T-helper 17 cell (primary cell): Measurements from ENCODE around the gene CHCHD6. TPM values are rescaled to one million over a fixed set of nuclear protein-coding genes. Genes with fewer than 3 reads are reported as not detected.

ENCODE experiments used
- ATAC-seq: fragments of 150-1000 bp; cut with Tn5 transposase; 2 replicates; pipeline ENCODE4 v1.10.0; 2021; ENCODE audit warnings: mild to moderate bottlenecking, moderate library complexity
- DNase-seq, 3 donors: peaks; one replicate each; pipeline versions ENCODE4 v3.0.0 to v3.0.0-alpha.2; 2020 to 2021
- H3K9me3 ChIP-seq: one replicate; pipeline ENCODE4 v1.7.0; 2013; ENCODE audit warnings: low read length, mild to moderate bottlenecking; ENCODE audit not compliant: control insufficient read depth, poor library complexity, severe bottlenecking
- H3K27ac Mint-ChIP-seq: one replicate; pipeline ENCODE4 v1.8.0; 2022; ENCODE audit warnings: mild to moderate bottlenecking, moderate library complexity, mixed read lengths
- H3K27me3 Mint-ChIP-seq: one replicate; pipeline ENCODE4 v1.8.0; 2022; ENCODE audit warnings: mixed read lengths
- H3K36me3 Mint-ChIP-seq: one replicate; pipeline ENCODE4 v1.8.0; 2022; ENCODE audit warnings: low read depth, mixed read lengths
- H3K4me1 Mint-ChIP-seq: one replicate; pipeline ENCODE4 v1.8.0; 2022; ENCODE audit warnings: mild to moderate bottlenecking, mixed read lengths
- H3K4me3 Mint-ChIP-seq: one replicate; pipeline ENCODE4 v1.8.0; 2022; ENCODE audit warnings: mild to moderate bottlenecking, moderate library complexity, mixed read lengths
- total RNA-seq, 4 donors: library from RNA in 2 of 4; stranded (reverse) in 2 of 4; gene quantifications; one replicate each; pipeline ENCODE4 v1.2.3 and lab custom pipeline; 2022 to 2026

CHCHD6 gene
- total RNA-seq, 2 donors from 2014 or later = 10.5 to 14.9 TPM

GRCh38 chr3:126679318-126679751 lies 24.7 kb upstream of the CHCHD6 start:
- ATAC-seq = peak; percentile 83
- H3K9me3 ChIP-seq = no peaks in the 10 kb centered on the region
- Mint-ChIP-seq H3K27ac (no peak overlapping the region), H3K4me1 (peaks cover 5% of the 10 kb centered on the region), H3K36me3 (no peaks in the 10 kb centered on the region), H3K27me3 (peaks cover 43% of the 10 kb centered on the region), H3K4me3 (peak overlapping the region; percentile 12)
- DNase-seq = peak; percentile 55 to 75 (median 59)

- H3K4me3 Mint-ChIP-seq = no peak overlapping the region
- no peak overlapping the region for H3K27ac Mint-ChIP-seq
- ATAC-seq (no peak), DNase-seq (no peak)
- no peaks in the 10 kb centered on the region for H3K9me3 ChIP-seq
- H3K36me3 Mint-ChIP-seq = no peaks in the 10 kb centered on the region
- H3K27me3 Mint-ChIP-seq = peaks cover 43% of the 10 kb centered on the region
- peaks cover 6% of the 10 kb centered on the region for H3K4me1 Mint-ChIP-seq
Measured at GRCh38 chr3:126679831-126680666, 24.0 kb upstream of the CHCHD6 start.

GRCh38 chr3:126680667-126681055 lies 23.4 kb upstream of the CHCHD6 start:
- H3K4me3 Mint-ChIP-seq = no peak overlapping the region
- H3K27ac Mint-ChIP-seq = no peak overlapping the region
- ATAC-seq (no peak), DNase-seq (no peak)
- peaks cover 6% of the 10 kb centered on the region for H3K4me1 Mint-ChIP-seq
- H3K27me3 Mint-ChIP-seq = peaks cover 40% of the 10 kb centered on the region
- no peaks in the 10 kb centered on the region for H3K36me3 Mint-ChIP-seq
- no peaks in the 10 kb centered on the region for H3K9me3 ChIP-seq

GRCh38 chr3:126682009-126682408 lies 22.0 kb upstream of the CHCHD6 start:
- no peak for ATAC-seq
- H3K4me1 Mint-ChIP-seq = peaks cover 6% of the 10 kb centered on the region
- H3K27me3 Mint-ChIP-seq = peaks cover 31% of the 10 kb centered on the region
- H3K36me3 Mint-ChIP-seq = no peaks in the 10 kb centered on the region
- H3K9me3 ChIP-seq = no peaks in the 10 kb centered on the region
- H3K27ac Mint-ChIP-seq = no peak overlapping the region
- DNase-seq = no peak
- no peak overlapping the region for H3K4me3 Mint-ChIP-seq

- no peaks in the 10 kb centered on the region for H3K9me3 ChIP-seq
- Mint-ChIP-seq H3K4me3 (no peak overlapping the region), H3K27ac (no peak overlapping the region), H3K4me1 (peaks cover 6% of the 10 kb centered on the region), H3K27me3 (peaks cover 23% of the 10 kb centered on the region), H3K36me3 (no peaks in the 10 kb centered on the region)
- ATAC-seq = no peak
- no peak for DNase-seq
Measured at GRCh38 chr3:126683069-126683468, 21.0 kb upstream of the CHCHD6 start.

- Mint-ChIP-seq H3K27me3 (peaks cover 11% of the 10 kb centered on the region), H3K4me1 (peaks cover 2% of the 10 kb centered on the region), H3K4me3 (no peak overlapping the region), H3K36me3 (no peaks in the 10 kb centered on the region), H3K27ac (no peak overlapping the region)
- ATAC-seq (no peak), DNase-seq (no peak)
- no peaks in the 10 kb centered on the region for H3K9me3 ChIP-seq
Measured at GRCh38 chr3:126684218-126684751, 19.8 kb upstream of the CHCHD6 start.

GRCh38 chr3:126685021-126685420 lies 19.0 kb upstream of the CHCHD6 start:
- no peaks in the 10 kb centered on the region for H3K9me3 ChIP-seq
- ATAC-seq = no peak
- DNase-seq = no peak
- Mint-ChIP-seq H3K36me3 (no peaks in the 10 kb centered on the region), H3K27me3 (peaks cover 16% of the 10 kb centered on the region), H3K4me3 (no peak overlapping the region), H3K4me1 (peaks cover 2% of the 10 kb centered on the region), H3K27ac (no peak overlapping the region)

- DNase-seq (no peak), ATAC-seq (no peak)
- no peaks in the 10 kb centered on the region for H3K9me3 ChIP-seq
- peaks cover 20% of the 10 kb centered on the region for H3K27me3 Mint-ChIP-seq
- H3K4me1 Mint-ChIP-seq = peaks cover 2% of the 10 kb centered on the region
- no peak overlapping the region for H3K4me3 Mint-ChIP-seq
- H3K36me3 Mint-ChIP-seq = no peaks in the 10 kb centered on the region
- H3K27ac Mint-ChIP-seq = no peak overlapping the region
Measured at GRCh38 chr3:126685493-126685892, 18.5 kb upstream of the CHCHD6 start.

GRCh38 chr3:126691765-126692164 lies 12.3 kb upstream of the CHCHD6 start:
- peaks cover 3% of the 10 kb centered on the region for H3K4me1 Mint-ChIP-seq
- no peaks in the 10 kb centered on the region for H3K9me3 ChIP-seq
- H3K27ac Mint-ChIP-seq = no peak overlapping the region
- H3K36me3 Mint-ChIP-seq = no peaks in the 10 kb centered on the region
- no peak overlapping the region for H3K4me3 Mint-ChIP-seq
- ATAC-seq (no peak), DNase-seq (no peak)
- peaks cover 51% of the 10 kb centered on the region for H3K27me3 Mint-ChIP-seq

- ATAC-seq (no peak), DNase-seq (no peak)
- peaks cover 59% of the 10 kb centered on the region for H3K27me3 Mint-ChIP-seq
- no peaks in the 10 kb centered on the region for H3K9me3 ChIP-seq
- H3K4me1 Mint-ChIP-seq = peaks cover 3% of the 10 kb centered on the region
- H3K27ac Mint-ChIP-seq = no peak overlapping the region
- H3K36me3 Mint-ChIP-seq = no peaks in the 10 kb centered on the region
- H3K4me3 Mint-ChIP-seq = no peak overlapping the region
Measured at GRCh38 chr3:126692858-126693257, 11.2 kb upstream of the CHCHD6 start.

GRCh38 chr3:126693921-126694320 lies 10.1 kb upstream of the CHCHD6 start:
- peaks cover 3% of the 10 kb centered on the region for H3K4me1 Mint-ChIP-seq
- DNase-seq (no peak), ATAC-seq (no peak)
- no peak overlapping the region for H3K27ac Mint-ChIP-seq
- H3K27me3 Mint-ChIP-seq = peaks cover 70% of the 10 kb centered on the region
- H3K9me3 ChIP-seq = no peaks in the 10 kb centered on the region
- H3K36me3 Mint-ChIP-seq = no peaks in the 10 kb centered on the region
- H3K4me3 Mint-ChIP-seq = no peak overlapping the region

- peaks cover 81% of the 10 kb centered on the region for H3K27me3 Mint-ChIP-seq
- ATAC-seq = no peak
- no peaks in the 10 kb centered on the region for H3K9me3 ChIP-seq
- no peak for DNase-seq
- no peak overlapping the region for H3K27ac Mint-ChIP-seq
- H3K4me1 Mint-ChIP-seq = peaks cover 2% of the 10 kb centered on the region
- no peak overlapping the region for H3K4me3 Mint-ChIP-seq
- H3K36me3 Mint-ChIP-seq = no peaks in the 10 kb centered on the region
Measured at GRCh38 chr3:126696701-126697267, 7.3 kb upstream of the CHCHD6 start.

- H3K27me3 Mint-ChIP-seq = peaks cover 84% of the 10 kb centered on the region
- H3K27ac Mint-ChIP-seq = no peak overlapping the region
- no peak for DNase-seq
- H3K4me1 Mint-ChIP-seq = peaks cover 9% of the 10 kb centered on the region
- no peaks in the 10 kb centered on the region for H3K36me3 Mint-ChIP-seq
- no peaks in the 10 kb centered on the region for H3K9me3 ChIP-seq
- no peak overlapping the region for H3K4me3 Mint-ChIP-seq
- no peak for ATAC-seq
Measured at GRCh38 chr3:126699011-126699410, 5.0 kb upstream of the CHCHD6 start.
